Fibroblast of skin of left quadriceps (primary cell): ENCODE results near the gene VEGFD.
"Not testable (repeated sequence)": the region's sequence is repeated elsewhere in the genome, so short reads cannot be mapped to it uniquely, and the experiment has no call there.

Source experiments
- DNase-seq, 2 experiments: peaks; one replicate each; pipeline ENCODE4 v3.0.0-alpha.2; 2013; ENCODE audit warnings: low read depth in 2 of 2

The VEGFD gene

DNA sequence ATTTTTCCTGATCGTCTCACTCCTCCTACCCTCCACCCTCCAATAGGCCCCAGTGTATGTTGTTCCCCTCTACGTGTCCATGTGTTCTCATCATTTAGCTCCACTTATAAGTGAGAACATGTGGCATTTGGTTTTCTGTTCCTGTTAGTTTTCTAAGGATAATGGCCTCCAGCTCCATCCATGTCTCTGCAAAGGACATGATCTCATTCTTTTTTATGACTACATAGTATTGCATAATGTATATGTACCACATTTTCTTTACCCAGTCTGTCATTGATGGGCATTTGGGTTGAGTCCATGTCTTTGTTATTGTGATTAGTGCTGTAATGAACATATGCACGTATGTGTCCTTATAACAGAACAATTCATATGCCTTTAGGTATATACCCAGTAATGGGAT lies 78.3 kb downstream of the VEGFD start:
- not testable (repeated sequence) for DNase-seq

DNA sequence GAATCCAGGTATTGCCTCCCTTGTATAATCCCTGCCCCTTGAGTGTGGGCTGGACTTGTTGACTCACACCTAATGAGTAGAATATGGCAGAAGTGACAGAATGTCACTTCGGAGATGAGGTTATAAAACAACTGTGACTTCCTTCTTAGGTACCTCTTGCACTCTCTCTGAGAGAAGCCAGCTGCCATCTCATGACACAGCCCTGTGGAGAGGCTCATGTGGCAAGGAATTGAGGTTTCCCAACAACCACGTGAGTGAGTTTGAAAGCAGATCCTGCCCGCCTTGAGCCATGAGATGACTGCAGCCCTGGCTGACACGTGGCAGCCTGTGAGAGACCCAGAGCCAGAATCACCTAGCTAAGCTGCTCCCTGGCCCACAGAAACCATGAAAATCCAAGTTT lies 82.3 kb downstream of the VEGFD start:
- DNase-seq, result no peak

DNA sequence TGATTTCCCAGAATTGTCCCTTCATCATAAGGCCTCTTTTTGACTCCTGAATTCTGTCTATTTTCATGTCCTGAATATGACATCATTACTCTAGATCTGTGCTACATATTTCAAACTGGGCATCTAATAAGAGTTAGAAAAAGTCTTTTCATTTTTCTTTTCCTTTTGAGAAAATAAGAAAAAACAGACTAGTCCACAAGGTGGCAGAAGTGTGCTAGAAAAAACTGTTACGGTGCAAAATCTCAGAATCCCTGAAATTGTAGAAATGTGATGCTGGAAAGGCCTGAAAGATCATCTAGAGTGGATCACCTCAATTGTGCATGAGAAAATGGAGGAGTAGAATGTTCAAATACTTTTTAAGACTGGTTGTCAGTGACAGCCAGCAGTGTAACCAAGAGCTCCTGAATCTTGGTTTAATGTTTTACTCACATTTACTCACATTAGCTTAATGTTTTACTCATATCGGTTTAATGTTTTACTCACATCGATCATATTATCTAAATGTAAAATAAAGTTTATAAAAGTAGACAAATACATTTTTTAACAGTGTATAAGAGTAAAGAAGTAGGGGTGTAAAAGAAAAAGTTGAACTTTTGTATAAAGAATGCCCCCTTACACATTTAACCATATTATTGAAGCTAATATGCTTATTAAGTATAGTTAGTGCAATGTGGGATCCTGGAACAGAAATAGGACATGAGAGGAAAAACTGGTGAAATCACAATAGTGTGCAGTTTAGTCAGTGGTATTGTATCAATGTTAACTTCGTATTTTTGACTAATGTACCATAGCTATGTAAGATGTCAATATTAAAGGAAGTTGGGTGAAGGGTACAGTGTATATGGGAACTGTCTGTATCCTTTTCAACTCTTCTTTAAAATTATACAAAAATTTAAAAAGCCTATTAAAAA lies 84.0 kb downstream of the VEGFD start:
- DNase-seq, result no peak

DNA sequence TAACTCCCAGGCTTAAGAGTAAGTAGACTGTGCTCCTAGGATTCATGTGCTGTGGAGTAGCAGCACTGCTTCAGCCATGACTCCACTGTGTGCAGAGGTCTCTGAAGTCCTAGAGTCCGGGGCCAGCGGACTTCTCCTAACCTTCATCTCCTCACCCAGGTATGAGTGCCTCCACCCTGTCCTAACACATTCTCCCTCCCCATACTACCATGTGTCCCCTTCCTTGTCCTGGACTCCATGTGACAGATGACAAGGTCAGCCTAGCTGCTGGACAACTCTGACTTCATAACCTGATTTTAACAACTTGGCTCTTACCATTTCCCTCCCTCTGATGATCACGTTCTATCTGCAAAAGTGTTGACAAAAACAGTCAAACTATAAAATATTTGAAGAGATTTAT lies 85.4 kb downstream of the VEGFD start:
- DNase-seq, result no peak

DNA sequence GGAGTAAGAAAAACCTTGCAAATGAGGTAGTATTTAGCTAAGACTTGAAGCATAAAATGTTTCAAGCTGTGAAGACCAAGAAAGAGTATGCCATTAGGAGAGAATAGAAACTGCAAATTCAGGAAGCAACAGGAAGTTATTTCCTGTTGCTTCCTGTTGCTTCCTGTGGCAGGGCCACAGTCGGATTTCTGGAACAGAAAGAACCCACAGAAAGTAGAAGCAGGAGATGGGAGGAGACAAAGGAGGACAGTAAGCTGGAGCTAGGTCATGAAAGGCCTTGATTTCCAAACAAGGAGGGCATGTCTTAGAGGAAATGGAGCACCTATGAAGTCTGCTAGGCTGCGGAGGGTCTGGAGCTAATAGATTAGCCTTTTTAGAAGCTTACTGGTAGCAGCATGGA lies 86.0 kb downstream of the VEGFD start:
- DNase-seq, result no peak
